Measurements from ENCODE around the gene ABAT. TPM values are rescaled to one million over a fixed set of nuclear protein-coding genes. Genes with fewer than 3 reads are reported as not detected.

Gene ABAT
- total and polyA plus RNA-seq, 2 donors (not counting 1 experiment from before 2014, with no cell fraction given) = 6.2 to 14.3 TPM

DNA sequence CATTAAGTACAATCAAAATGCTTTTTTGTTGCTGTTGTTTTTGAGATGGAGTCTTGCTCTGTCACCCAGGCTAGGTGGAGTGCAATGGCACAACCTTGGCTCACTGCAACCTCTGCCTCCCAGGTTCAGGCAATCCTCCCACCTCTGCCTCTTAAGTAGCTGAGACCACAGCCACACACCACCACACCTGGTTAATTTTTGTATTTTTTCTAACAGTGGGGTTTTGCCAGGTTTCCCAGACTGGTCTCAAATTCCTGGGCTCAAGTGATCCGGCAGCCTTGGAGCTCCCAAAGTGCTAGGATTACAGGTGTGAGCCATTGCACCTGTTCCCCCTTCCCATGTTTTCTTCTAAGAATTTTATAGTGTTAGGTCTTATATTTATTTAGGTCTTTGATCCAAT, 4.9 kb upstream of the ABAT start:
- Histone ChIP-seq H3K9ac (ENCODE audit: low read length) (no peak overlapping the region), H2AFZ (ENCODE audit: insufficient read depth, low read depth, low read length, poor library complexity, severe bottlenecking) (no peak overlapping the region), H3K36me3 (replicated peaks in 1 of 2; ENCODE audit: control extremely low read depth in 1 of 2, control insufficient read depth in 1 of 2, extremely low read depth in 1 of 2, insufficient read depth in 2 of 2, low read length in 1 of 2) (peaks cover 0 to 8% of the 10 kb centered on the region in 2 experiments), H3K27ac (ENCODE audit: low read length in 2 of 2) (no peak overlapping the region), H3K4me3 (ENCODE audit: control extremely low read depth in 1 of 5, extremely low read depth in 1 of 5, insufficient read depth in 1 of 5, low read depth in 2 of 5, low read length in 4 of 5) (no peak overlapping the region), H3K79me2 (ENCODE audit: control insufficient read depth, insufficient read depth, low read length) (peaks cover under 1% of the 10 kb centered on the region), H3K9me3 (ENCODE audit: control extremely low read depth in 1 of 3, control insufficient read depth in 2 of 3, insufficient read depth in 1 of 3, low read length in 2 of 3) (no peaks in the 10 kb centered on the region), H4K20me1 (ENCODE audit: control insufficient read depth, insufficient read depth, low read length, poor library complexity, severe bottlenecking) (no peaks in the 10 kb centered on the region), H3K4me1 (ENCODE audit: control insufficient read depth in 2 of 2, insufficient read depth in 2 of 2, low read length in 2 of 2) (peaks cover 0 to 6% of the 10 kb centered on the region in 2 donors), H3K27me3 (replicated peaks in 1 of 4; ENCODE audit: control extremely low read depth in 1 of 4, control insufficient read depth in 3 of 4, insufficient read depth in 4 of 4, low read length in 3 of 4) (no peaks in the 10 kb centered on the region), H3K4me2 (replicated peaks; ENCODE audit: low read depth, low read length, poor library complexity, severe bottlenecking) (no peak overlapping the region)
- ChIA-PET POLR2A (no interaction called here), CTCF (no interaction called here)
- DNase-seq (no peak), ATAC-seq (ENCODE audit: low read depth) (no peak)
- intact Hi-C loops (cut with micrococcal nuclease) = no loop called here
- Mint-ChIP-seq H3K27ac (no peak overlapping the region), H3K4me3 (no peak overlapping the region), H3K4me1 (peaks cover 4% of the 10 kb centered on the region), H3K9me3 (ENCODE audit: insufficient read depth) (no peaks in the 10 kb centered on the region), H3K27me3 (no peaks in the 10 kb centered on the region)
- 29% methylated on average over 1 of the region's 1 CpG for WGBS (ENCODE audit: insufficient coverage)
- TF ChIP-seq, protein P1, sequence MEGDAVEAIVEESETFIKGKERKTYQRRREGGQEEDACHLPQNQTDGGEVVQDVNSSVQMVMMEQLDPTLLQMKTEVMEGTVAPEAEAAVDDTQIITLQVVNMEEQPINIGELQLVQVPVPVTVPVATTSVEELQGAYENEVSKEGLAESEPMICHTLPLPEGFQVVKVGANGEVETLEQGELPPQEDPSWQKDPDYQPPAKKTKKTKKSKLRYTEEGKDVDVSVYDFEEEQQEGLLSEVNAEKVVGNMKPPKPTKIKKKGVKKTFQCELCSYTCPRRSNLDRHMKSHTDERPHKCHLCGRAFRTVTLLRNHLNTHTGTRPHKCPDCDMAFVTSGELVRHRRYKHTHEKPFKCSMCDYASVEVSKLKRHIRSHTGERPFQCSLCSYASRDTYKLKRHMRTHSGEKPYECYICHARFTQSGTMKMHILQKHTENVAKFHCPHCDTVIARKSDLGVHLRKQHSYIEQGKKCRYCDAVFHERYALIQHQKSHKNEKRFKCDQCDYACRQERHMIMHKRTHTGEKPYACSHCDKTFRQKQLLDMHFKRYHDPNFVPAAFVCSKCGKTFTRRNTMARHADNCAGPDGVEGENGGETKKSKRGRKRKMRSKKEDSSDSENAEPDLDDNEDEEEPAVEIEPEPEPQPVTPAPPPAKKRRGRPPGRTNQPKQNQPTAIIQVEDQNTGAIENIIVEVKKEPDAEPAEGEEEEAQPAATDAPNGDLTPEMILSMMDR (IDR thresholded peaks at IDR 0.05) = no peak
- TF ChIP-seq EZH2 (IDR thresholded peaks at IDR 0.05; ENCODE audit: borderline replicate concordance, insufficient read depth, low read depth, low read length, poor library complexity, severe bottlenecking) = no peak

DNA sequence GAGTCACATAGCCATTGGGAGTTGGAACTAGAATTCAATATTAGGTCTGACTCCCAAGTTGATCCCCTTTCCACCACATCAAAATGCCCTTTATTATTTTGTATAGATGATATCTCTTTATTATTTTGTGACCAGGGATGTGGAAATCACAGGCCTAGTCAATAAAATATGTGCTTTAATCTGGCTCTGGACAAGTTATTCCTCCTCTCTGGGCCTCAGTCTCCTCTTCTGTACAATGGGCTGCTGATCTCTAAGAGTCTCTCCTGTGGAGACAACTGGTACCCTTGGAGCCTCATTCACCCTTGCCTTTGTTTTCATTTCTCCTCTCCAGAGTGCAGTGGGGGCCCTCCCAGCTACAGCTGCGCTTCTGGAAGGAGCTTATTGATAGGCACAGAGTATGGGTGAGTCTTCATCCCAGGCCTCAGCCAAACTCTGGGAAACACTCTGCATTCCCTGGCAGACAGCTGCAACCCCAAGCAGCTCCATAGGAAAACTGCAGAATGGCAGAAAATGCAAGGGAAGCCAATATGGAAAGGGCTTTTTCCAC, 4.3 kb upstream of the ABAT start:
- H3K27ac Mint-ChIP-seq = no peak overlapping the region
- ATAC-seq (ENCODE audit: low read depth) = no peak
- no peak overlapping the region for H3K4me3 Mint-ChIP-seq
- WGBS (ENCODE audit: insufficient coverage) = 80% methylated on average over 1 of the region's 1 CpG
- peaks cover 7% of the 10 kb centered on the region for H3K4me1 Mint-ChIP-seq
- intact Hi-C loops (cut with micrococcal nuclease) = loop anchor here (10.0 kb wide), 1 partner anchor 465 kb away; no protein-coding TSS in a partner anchor
- Histone ChIP-seq H4K20me1 (ENCODE audit: control insufficient read depth, insufficient read depth, low read length, poor library complexity, severe bottlenecking) (no peaks in the 10 kb centered on the region), H3K27me3 (replicated peaks in 1 of 4; ENCODE audit: control extremely low read depth in 1 of 4, control insufficient read depth in 3 of 4, insufficient read depth in 4 of 4, low read length in 3 of 4) (no peaks in the 10 kb centered on the region), H2AFZ (ENCODE audit: insufficient read depth, low read depth, low read length, poor library complexity, severe bottlenecking) (no peak overlapping the region), H3K9me3 (ENCODE audit: control extremely low read depth in 1 of 3, control insufficient read depth in 2 of 3, insufficient read depth in 1 of 3, low read length in 2 of 3) (no peaks in the 10 kb centered on the region), H3K4me3 (ENCODE audit: control extremely low read depth in 1 of 5, extremely low read depth in 1 of 5, insufficient read depth in 1 of 5, low read depth in 2 of 5, low read length in 4 of 5) (no peak overlapping the region), H3K9ac (ENCODE audit: low read length) (no peak overlapping the region), H3K79me2 (ENCODE audit: control insufficient read depth, insufficient read depth, low read length) (peaks cover 7% of the 10 kb centered on the region), H3K4me1 (ENCODE audit: control insufficient read depth in 2 of 2, insufficient read depth in 2 of 2, low read length in 2 of 2) (peaks cover 4 to 11% of the 10 kb centered on the region in 2 donors), H3K36me3 (replicated peaks in 1 of 2; ENCODE audit: control extremely low read depth in 1 of 2, control insufficient read depth in 1 of 2, extremely low read depth in 1 of 2, insufficient read depth in 2 of 2, low read length in 1 of 2) (peaks cover 0 to 5% of the 10 kb centered on the region in 2 experiments), H3K4me2 (replicated peaks; ENCODE audit: low read depth, low read length, poor library complexity, severe bottlenecking) (no peak overlapping the region), H3K27ac (ENCODE audit: low read length in 2 of 2) (no peak overlapping the region)
- ChIA-PET CTCF (interaction anchor here (1.7 kb wide), 1 partner anchor 8 kb away, joined by 7 read pairs; no protein-coding TSS in a partner anchor), POLR2A (no interaction called here)
- H3K27me3 Mint-ChIP-seq = no peaks in the 10 kb centered on the region
- no peak for DNase-seq
- no peak for TF ChIP-seq EZH2 (IDR thresholded peaks at IDR 0.05; ENCODE audit: borderline replicate concordance, insufficient read depth, low read depth, low read length, poor library complexity, severe bottlenecking)
- TF ChIP-seq, protein P1 (IDR thresholded peaks at IDR 0.05) = no peak
- no peaks in the 10 kb centered on the region for H3K9me3 Mint-ChIP-seq (ENCODE audit: insufficient read depth)

Data from B cell (primary cell).